GM19395 (cell line): ENCODE results near the gene UBXN4.
"Not testable (repeated sequence)": the region's sequence is repeated elsewhere in the genome, so short reads cannot be mapped to it uniquely, and the experiment has no call there.

Experiments used
- ATAC-seq: cut with Tn5 transposase; IDR thresholded peaks from one replicate; pipeline ENCODE4 v1.9.1; 2021; ENCODE audit warnings: mild to moderate bottlenecking, moderate library complexity; ENCODE audit not compliant: unreplicated experiment

UBXN4 gene

DNA sequence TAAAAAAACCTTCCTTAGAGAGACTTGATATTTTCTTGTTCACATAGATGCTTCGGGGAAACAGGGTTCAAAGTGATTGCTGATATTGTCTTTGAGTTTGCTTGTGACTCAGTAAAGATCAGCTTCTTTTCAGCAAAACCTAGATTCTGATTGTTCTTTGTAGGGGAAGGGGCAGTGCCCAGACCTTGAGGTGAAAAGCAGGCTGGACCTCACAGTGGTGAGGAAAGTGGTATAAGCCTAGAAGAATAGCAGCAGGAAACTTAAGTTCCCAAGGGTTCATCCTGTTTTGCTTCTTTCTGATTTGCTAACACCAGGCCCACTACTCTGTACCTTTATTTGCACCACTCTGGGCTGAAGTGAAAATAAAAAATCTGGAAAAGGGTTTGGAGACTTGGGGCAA is 20.9 kb downstream of the UBXN4 start:
- no peak for ATAC-seq

DNA sequence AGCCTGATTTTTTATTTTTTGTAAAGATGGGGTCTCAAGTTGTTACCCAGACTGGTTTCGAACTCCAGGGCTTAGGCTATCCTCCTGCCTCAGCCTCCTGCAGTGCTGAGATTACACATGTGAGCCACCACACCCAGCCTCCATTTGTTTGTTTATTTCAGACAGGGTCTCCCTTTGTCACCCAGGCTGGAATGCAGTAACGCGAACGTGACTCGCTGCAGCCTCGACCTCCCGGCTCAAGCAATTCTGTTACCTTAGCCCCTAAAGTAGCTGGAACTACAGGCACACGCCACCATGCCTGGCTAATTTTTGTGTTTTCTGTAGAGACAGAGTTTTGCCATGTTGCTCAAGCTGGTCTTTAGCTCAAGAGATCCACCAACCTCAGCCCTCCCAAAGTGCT is 27.2 kb downstream of the UBXN4 start:
- no peak for ATAC-seq

DNA sequence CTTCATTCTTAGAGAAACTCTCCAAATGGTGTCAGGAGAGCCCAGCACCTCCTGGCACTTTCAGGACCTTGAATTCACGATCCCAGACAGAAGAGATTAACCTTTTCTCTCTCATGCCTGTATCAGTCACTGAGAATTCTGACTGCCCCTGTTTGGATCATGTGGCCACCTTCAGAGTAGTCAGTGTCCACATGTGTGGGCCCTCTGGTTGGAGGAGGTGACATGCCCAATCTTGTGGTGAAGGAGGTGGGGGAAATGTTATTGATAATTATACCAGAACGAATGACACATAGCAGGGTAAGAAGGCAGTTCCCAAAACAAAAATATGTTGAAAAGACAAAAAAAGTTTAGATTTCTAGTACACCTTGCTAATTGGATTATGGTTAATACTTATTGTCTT is 31.7 kb downstream of the UBXN4 start:
- no peak for ATAC-seq

DNA sequence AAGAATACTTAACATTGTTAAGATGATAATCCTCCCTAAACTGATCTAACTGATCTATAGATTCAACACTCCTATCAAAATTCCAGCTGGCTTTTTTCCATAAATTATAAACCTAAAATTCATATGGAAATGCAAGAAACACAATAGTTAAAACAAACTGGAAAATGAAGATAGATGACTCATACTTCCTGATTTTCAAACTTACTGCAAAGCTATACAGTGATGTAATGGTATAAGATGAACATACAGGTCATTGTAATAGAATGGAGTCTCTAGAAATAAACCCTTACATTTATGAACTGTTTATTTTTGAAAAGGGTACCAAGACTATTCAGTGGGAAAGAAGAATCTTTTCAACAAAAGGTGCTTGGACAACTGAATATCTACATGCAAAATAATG is 32.3 kb downstream of the UBXN4 start:
- ATAC-seq, result no peak

DNA sequence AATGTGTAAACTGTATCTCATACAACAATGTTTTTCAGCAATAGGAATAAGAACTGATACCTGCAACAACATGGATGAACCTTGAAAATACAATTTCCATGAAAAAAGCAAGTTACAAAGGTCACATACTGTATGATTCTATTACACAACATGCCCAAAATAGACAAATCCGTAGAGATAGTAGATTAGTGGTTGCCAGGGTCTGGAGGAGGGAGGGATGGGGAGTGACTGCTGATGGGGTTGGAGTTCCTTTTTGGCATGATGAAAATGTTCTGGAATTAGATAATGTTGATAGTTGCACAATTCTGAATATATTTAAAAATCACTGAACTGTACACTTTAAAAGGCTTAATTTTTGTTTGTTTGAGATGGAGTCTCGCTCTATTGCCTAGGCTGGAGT is 33.8 kb downstream of the UBXN4 start:
- no peak for ATAC-seq

DNA sequence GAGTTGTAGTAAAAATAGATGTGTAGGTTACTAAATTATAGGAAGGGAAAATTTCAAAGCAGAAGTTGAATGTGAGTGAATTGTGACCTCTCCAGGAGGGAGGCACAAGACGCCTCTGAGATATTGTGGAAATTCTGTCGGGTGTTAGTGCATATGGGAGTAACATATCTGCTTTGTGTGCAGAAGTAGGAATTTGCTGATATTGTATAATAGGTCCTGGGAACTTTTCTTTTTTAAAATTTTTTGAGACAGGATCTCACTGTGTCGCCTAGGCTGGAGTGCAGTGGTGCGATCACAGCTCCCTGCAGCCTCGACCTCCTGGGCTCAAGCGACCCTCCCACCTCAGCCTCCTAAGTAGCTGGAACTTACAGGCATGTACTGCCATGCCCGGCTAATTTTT is 34.7 kb downstream of the UBXN4 start:
- ATAC-seq, result no peak

DNA sequence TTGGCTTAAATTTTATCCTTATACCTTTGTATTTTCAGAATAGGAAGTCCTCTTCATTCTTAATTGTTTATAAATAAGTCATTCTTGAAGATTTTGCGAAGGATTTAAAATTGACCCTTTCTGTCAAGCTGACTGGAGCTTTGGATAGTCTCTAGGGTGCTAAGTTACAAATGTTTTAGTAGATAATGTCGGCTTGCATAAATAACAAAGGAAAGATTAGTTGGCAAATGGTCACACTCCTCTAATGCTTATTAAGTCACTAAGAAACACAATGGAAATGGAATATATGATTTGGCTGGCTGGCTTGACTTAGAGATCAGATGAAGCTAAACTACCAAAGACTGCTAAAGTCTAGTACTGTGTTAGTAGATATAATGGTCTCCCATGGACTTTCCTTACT is 40.6 kb downstream of the UBXN4 start:
- no peak for ATAC-seq

- no peak for ATAC-seq
These were observed 41.8 kb downstream of the UBXN4 start for GRCh38 chr2:135783439-135783838.

DNA sequence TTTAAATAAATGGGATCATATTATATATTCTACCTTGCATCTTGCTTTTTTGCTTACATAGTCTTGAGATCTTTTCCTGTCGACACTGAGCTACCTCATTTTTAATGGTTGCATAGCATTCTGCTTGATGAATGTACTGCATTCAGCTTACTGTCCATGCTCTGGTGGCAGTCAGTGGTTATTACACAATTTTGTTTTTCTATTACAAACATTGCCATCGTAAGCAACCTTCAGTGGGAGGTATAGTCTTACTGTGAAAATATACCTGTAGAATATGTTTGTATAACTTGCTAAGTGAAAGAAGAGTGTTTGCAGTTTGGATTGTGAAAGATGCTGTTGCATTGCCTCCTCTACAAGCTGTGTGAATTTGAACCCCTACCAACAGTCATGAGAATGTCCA is 43.4 kb downstream of the UBXN4 start:
- ATAC-seq, result no peak

DNA sequence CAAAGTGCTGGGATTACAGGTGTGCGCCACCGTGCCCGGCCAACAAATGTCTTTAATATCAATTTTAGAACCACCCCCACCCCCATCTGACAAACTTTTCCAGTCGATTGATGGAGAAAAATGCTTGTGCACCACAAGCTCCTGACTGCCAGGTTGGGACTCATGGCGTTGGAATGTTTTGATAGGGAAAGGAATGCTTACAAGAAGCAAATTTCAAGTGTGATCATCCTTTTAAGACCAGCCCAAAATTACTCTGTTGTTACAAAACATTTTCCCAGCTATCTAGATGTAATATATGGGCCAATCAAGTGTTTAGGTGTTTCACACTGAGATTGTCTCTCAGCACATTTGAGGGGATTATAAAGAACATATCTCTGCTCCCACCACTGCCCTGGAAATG is 45.2 kb downstream of the UBXN4 start:
- no peak for ATAC-seq

GRCh38 chr2:135790423-135790822 is 48.8 kb downstream of the UBXN4 start:
- no peak for ATAC-seq

DNA sequence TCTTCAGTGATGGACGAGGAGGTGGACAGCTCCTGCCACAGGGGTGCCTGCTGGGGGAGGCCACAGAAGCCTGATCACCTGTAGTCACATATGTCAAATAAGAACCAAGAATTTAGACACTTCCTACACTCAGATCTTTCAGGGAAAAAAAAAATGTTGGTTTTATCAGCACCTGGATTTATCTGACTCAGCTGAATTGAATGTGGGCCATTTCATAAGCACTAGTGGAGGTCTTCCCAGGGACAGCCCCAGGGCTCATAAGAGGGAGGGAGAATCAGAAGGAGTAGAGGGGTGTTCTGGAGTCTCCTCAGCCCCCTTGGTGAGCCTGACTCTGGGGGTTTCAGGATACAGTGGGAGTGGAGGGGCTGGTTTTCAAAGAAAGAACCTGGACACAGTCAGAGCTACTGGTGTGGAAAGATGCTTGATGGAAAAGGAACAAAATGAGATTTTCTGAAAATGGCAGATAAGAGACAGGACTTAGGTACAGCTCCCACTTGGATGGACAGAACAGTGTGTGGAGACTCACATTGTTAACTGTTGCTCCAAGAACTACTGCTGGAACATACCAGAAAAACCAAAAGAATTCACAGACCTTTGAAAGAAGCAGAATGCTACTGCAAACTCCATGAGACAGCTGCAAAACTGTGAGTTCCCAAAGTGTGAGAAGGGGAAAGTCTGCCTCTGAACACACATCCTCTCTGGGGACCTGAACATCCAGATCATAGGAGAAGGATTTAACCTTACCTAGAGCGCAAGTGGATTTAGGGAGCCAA is 49.9 kb downstream of the UBXN4 start:
- no peak for ATAC-seq

GRCh38 chr2:135792401-135793150 is 50.9 kb downstream of the UBXN4 start:
- no peak for ATAC-seq

DNA sequence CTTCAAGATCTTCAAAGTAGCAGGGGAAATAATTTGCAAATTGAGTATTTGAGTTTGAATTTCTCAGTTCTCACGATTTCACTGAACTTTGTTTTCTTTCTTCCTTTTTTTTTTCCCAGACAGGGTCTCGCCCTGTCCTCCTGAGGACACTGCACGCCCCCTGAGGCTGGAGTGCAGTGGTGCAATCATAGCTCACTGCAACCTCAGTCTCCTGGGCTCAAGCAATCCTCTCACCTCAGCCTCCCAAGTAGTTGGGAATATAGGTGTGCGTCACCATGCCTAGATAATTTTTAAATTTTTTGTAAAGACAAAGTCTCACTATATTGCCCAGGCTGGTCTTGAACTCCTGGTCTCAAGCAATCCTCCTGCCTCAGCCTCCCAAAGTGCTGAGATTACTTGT is 54.0 kb downstream of the UBXN4 start:
- not testable (repeated sequence) for ATAC-seq

GRCh38 chr2:135796606-135797005 is 55.0 kb downstream of the UBXN4 start:
- no peak for ATAC-seq

DNA sequence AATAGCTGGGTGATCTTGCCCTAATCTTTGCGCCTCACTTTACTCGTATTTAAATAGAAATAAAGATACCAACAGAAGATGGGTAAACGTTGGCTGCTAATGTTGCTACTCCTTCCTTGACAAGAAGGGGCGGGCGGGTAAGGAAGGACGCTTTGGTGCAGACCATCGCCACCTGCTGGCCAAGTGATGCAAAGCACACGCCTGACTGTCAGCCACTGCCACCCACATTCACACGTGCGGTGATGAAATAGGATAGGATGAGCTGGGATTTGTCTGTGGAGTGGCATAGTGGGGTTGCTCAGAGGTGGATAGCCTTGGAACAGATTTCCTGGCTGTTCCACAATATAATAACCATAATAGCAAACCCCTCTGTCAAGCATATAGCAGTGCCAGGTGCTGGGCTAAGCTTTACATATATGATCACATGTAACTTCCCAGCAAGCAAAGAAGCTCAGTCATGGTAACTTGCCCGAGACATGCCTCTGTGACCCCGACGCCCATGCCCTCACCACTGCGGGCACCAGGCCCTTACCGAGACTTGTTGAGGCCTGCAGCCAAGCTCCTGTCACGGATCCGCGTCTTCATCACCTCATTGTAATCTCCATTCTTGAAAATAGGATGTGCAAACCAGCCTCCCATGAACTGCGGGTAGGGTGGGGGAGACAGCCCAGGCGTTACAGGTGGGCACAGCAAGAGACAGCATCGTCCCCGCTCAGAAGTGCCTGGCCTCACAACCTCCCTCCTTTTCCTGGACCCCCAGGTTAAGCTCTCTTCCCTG is 56.0 kb downstream of the UBXN4 start:
- peak; percentile 80 for ATAC-seq

DNA sequence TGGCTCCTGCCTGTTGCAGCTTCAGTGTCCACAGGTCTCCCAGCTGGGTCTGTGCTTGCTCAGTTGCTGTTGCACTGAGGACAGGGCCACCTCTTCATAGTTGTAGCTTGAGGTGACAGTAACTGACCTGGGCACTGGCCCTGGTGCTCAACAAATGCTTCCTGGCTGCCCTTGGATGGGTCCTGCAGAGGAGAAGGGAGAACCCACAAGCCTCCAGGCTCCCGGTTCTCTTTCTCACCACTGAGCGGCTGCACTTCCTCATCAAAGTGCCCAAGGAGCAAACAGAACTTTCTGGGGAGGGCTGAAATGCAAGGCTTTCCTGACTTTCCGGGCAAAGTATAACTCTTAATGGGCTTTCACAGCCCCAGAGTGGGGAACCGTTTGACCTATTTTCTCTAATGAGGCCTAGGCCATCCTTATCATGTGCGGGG is 56.6 kb downstream of the UBXN4 start:
- no peak for ATAC-seq

DNA sequence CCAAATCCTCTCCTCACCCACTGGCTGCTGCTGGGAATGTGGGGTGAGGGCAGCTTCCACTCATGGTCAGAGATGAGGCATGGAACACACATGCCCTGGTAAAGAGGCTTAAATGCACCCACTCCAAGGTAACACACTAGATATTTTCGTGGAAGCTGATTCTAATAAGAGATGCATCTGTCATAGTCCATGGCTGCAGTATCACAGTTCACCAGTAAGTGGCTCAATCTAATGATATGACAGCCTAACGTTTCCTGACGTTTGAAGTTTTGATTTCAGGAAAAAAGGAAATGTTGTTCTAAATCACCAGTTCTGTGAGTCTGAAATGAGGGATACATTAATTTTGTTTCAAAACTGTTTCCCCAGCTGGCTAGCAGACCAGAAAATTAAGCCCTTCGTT is 57.1 kb downstream of the UBXN4 start:
- ATAC-seq, result no peak

DNA sequence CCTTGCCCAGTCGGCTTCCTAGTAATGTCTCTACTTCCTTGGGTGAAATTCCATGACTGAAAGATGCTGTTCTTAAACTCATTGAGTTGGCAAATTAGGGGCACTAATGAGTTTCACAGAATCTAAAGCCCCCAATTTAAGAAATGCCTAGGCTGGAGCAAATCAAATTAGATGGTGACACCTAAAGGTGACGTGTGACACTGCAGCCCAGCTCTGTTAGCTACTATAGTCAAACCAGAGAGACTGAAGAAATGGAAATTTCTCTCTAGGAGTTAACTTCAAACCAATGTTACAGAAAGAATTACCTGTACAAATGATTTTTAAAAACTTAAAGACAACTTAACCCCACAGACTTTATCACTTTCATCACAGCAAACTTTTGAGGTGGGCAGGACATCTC is 58.1 kb downstream of the UBXN4 start:
- ATAC-seq, result no peak

GRCh38 chr2:135800513-135801460 is 59.1 kb downstream of the UBXN4 start:
- no peak for ATAC-seq

DNA sequence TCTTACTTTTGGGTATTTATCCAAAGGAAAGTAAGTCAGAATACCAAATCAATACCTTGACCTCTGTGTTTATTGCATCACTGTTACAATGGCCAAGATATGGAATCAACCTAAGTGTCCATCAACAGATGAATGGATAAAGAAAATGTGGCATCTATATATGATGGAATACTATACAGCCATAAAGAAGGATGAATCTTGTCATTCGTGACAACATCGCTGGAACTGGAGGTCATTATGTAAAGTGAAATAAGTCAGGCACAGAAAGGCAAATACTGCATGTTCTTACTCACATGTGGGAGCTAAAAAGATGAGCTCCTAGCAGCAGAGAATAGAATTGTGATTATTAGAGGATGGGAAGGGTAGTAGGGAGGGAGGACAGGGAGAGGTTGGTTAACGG is 60.7 kb downstream of the UBXN4 start:
- no peak for ATAC-seq
